HepG2 (cell line): ENCODE results near the gene HOXB6. TPM values are rescaled to one million over a fixed set of nuclear protein-coding genes. Genes with fewer than 3 reads are reported as not detected.

Experiments
- ATAC-seq: fragments of 200-7000 bp; cut with Tn5 transposase; 3 replicates; pipeline ENCODE4 v1.9.1; 2020; ENCODE audit warnings: mild to moderate bottlenecking, moderate library complexity
- BruUV-seq: library from RNA; stranded (reverse); fragments of 400-500 nt; replicated peaks from 2 replicates; lab custom pipeline; 2021; lab: Mats Ljungman, UMichigan
- CTCF ChIA-PET: fragments of 300-600 bp; formaldehyde crosslinking; extraction: SDS; loops from one replicate; lab custom pipeline; 2021; ENCODE audit warnings: low total read pairs, inconsistent platforms, low intra/inter-chr PET ratio; lab: Yijun Ruan, JAX
- POLR2A ChIA-PET: fragments of 350-600 bp; sonication (Branson Sonifier 250); formaldehyde crosslinking; loops from one replicate; lab custom pipeline; 2020; ENCODE audit warnings: antibody characterized with exemption, inconsistent platforms; lab: Yijun Ruan, JAX
- DNase-seq: peaks from one replicate; pipeline ENCODE4 v3.0.0-alpha.2; 2015; ENCODE audit warnings: low spot score
- FAIRE-seq: peaks from 3 replicates; lab custom pipeline; 2011; peaks lifted over from hg19 to GRCh38; lab: Jason Lieb, UNC
- H2AFZ ChIP-seq: one replicate; pipeline ENCODE4 v1.6.1; 2011; ENCODE audit warnings: low read length, inconsistent platforms
- H3K27ac ChIP-seq: fragments of 300-600 bp; 3 replicates; pipeline ENCODE4 v1.8.0; 2011; ENCODE audit warnings: mixed run types, mild to moderate bottlenecking, mixed read lengths, low read length, inconsistent platforms; ENCODE audit not compliant: insufficient read depth; ENCODE audit errors: extremely low read length
- H3K27me3 ChIP-seq, 2 experiments: fragments of 200-600 bp in 1 of 2; 2 replicates in 1 of 2; 3 replicates in 1 of 2; pipeline versions ENCODE4 v1.6.0 to v1.8.0; 2011; ENCODE audit warnings: low read length in 2 of 2, mild to moderate bottlenecking in 2 of 2, moderate library complexity in 2 of 2, inconsistent platforms in 1 of 2; ENCODE audit not compliant: insufficient read depth in 2 of 2, control insufficient read depth in 1 of 2
- H3K36me3 ChIP-seq, 2 experiments: fragments of 200-600 bp in 1 of 2; replicated peaks in 1 of 2; 2 replicates in 1 of 2; 3 replicates in 1 of 2; pipeline versions ENCODE4 v1.5.1 to v1.8.0; 2011; ENCODE audit warnings: low read length in 2 of 2, inconsistent platforms in 1 of 2; ENCODE audit not compliant: insufficient read depth in 2 of 2, control insufficient read depth in 1 of 2
- H3K4me1 ChIP-seq: 2 replicates; pipeline ENCODE4 v1.5.1; 2012; ENCODE audit warnings: low read length, inconsistent platforms; ENCODE audit not compliant: insufficient read depth
- H3K4me2 ChIP-seq: 2 replicates; pipeline ENCODE4 v1.6.0; 2011; ENCODE audit warnings: low read depth, low read length, inconsistent platforms
- H3K4me3 ChIP-seq, 3 experiments: fragments of 200-600 bp in 1 of 3; sonication (generic), shearing (Covaris generic) in 1 of 3; replicated peaks in 1 of 3; 2 replicates each; pipeline ENCODE4 v1.5.1; 2011 to 2016; ENCODE audit warnings: low read length in 3 of 3, inconsistent platforms in 2 of 3, low read depth in 2 of 3, mild to moderate bottlenecking in 2 of 3, control low read depth in 1 of 3, mixed read lengths in 1 of 3; ENCODE audit not compliant: insufficient read depth in 1 of 3
- H3K79me2 ChIP-seq: one replicate; pipeline ENCODE4 v1.6.1; 2011; ENCODE audit warnings: low read length, inconsistent platforms; ENCODE audit not compliant: insufficient read depth
- H3K9ac ChIP-seq: 2 replicates; pipeline ENCODE4 v1.6.0; 2011; ENCODE audit warnings: mild to moderate bottlenecking, low read depth, low read length, inconsistent platforms; ENCODE audit not compliant: insufficient read depth
- H3K9me3 ChIP-seq: 2 replicates; pipeline ENCODE4 v1.5.1; 2012; ENCODE audit warnings: mild to moderate bottlenecking, low read length
- H4K20me1 ChIP-seq: 2 replicates; pipeline ENCODE4 v1.6.0; 2011; ENCODE audit warnings: inconsistent platforms, mild to moderate bottlenecking, low read length, moderate library complexity; ENCODE audit not compliant: insufficient read depth
- ADNP ChIP-seq: sonication (generic); formaldehyde crosslinking; IDR thresholded peaks from 2 replicates; pipeline ENCODE4 v1.4.0; 2020; ENCODE audit warnings: missing genetic modification reagents
- CBX1 ChIP-seq: IDR thresholded peaks from one replicate; pipeline ENCODE4 v1.6.1; 2016; ENCODE audit warnings: antibody characterized with exemption, low read depth
- ELK4 ChIP-seq: sonication (generic); formaldehyde crosslinking; IDR thresholded peaks from 2 replicates; pipeline ENCODE4 v1.9.0; 2021; ENCODE audit warnings: missing genetic modification reagents, borderline replicate concordance
- FOXK1 ChIP-seq: sonication (generic); formaldehyde crosslinking; IDR thresholded peaks from 2 replicates; pipeline ENCODE4 v1.4.0; 2020; ENCODE audit warnings: low read depth, missing genetic modification reagents, borderline replicate concordance
- GZF1 ChIP-seq: sonication (generic); formaldehyde crosslinking; IDR thresholded peaks from 2 replicates; pipeline ENCODE4 v1.5.1; 2020; ENCODE audit warnings: mild to moderate bottlenecking, missing genetic modification reagents
- HDAC6 ChIP-seq: fragments of 200-600 bp; sonication (generic); IDR thresholded peaks from 2 replicates; pipeline ENCODE4 v1.7.0; 2017; ENCODE audit warnings: mild to moderate bottlenecking, antibody characterized with exemption, low read length, low read depth
- HNRNPUL1 ChIP-seq: fragments of 200-400 bp; formaldehyde crosslinking; IDR thresholded peaks from 2 replicates; pipeline ENCODE4 v1.6.1; 2017; ENCODE audit warnings: low read depth, mild to moderate bottlenecking, low read length, moderate library complexity
- MED8 ChIP-seq: sonication (generic); formaldehyde crosslinking; IDR thresholded peaks from 2 replicates; pipeline ENCODE4 v1.8.1; 2023; ENCODE audit warnings: mild to moderate bottlenecking, missing genetic modification reagents; ENCODE audit not compliant: insufficient replicate concordance
- POGZ ChIP-seq: sonication (generic); formaldehyde crosslinking; IDR thresholded peaks from 2 replicates; pipeline ENCODE4 v1.4.0; 2020; ENCODE audit warnings: mild to moderate bottlenecking, missing genetic modification reagents
- SMAD9 ChIP-seq: sonication (generic); formaldehyde crosslinking; IDR thresholded peaks from 2 replicates; pipeline ENCODE4 v1.5.1; 2020; ENCODE audit warnings: mild to moderate bottlenecking, missing genetic modification reagents
- SRSF1 ChIP-seq: fragments of 200-400 bp; formaldehyde crosslinking; optimal IDR thresholded peaks from 2 replicates; pipeline ENCODE3; 2017; ENCODE audit warnings: mild to moderate bottlenecking, low read depth, low read length, moderate library complexity
- THAP7 ChIP-seq: sonication (generic); formaldehyde crosslinking; IDR thresholded peaks from 2 replicates; pipeline ENCODE4 v1.8.1; 2023; ENCODE audit warnings: mild to moderate bottlenecking, missing genetic modification reagents
- ZBTB20 ChIP-seq: sonication (generic); formaldehyde crosslinking; IDR thresholded peaks from 2 replicates; pipeline ENCODE4 v1.8.1; 2023; ENCODE audit warnings: missing genetic modification reagents, low read depth, mild to moderate bottlenecking, borderline replicate concordance
- ZNF20 ChIP-seq: sonication (generic); formaldehyde crosslinking; IDR thresholded peaks from 2 replicates; pipeline ENCODE4 v1.4.0; 2020; ENCODE audit warnings: mild to moderate bottlenecking, moderate library complexity, missing genetic modification reagents
- ZNF367 ChIP-seq: sonication (generic); formaldehyde crosslinking; IDR thresholded peaks from 2 replicates; pipeline ENCODE4 v1.4.0; 2020; ENCODE audit warnings: missing genetic modification reagents, borderline replicate concordance
- ZNF496 ChIP-seq: sonication (generic); formaldehyde crosslinking; IDR thresholded peaks from 2 replicates; pipeline ENCODE4 v1.8.1; 2023; ENCODE audit warnings: mild to moderate bottlenecking, moderate library complexity, missing genetic modification reagents; ENCODE audit not compliant: insufficient replicate concordance
- ZNF75D ChIP-seq: sonication (generic); formaldehyde crosslinking; IDR thresholded peaks from 2 replicates; pipeline ENCODE4 v1.8.1; 2023; ENCODE audit warnings: missing genetic modification reagents, mild to moderate bottlenecking, borderline replicate concordance
- ZNF780A ChIP-seq: sonication (generic); formaldehyde crosslinking; IDR thresholded peaks from 2 replicates; pipeline ENCODE4 v1.8.0; 2022; ENCODE audit warnings: mild to moderate bottlenecking, missing genetic modification reagents, moderate library complexity
- WGBS: methylation state at CpG from one replicate; pipeline ENCODE4 v1.1.6; 2017; ENCODE audit warnings: low lambda C conversion rate; 5-methylcytosine and 5-hydroxymethylcytosine counted together
- in situ Hi-C: cut with HindIII; loops from 2 replicates; pipeline ENCODE4 v1.10.0; 2017; ENCODE audit warnings: low pct_unique_long_range_greater_than_20kb; ENCODE audit not compliant: extremely low pct_ligation_motif_present
- intact Hi-C: fragments of 100-400 bp; cut with micrococcal nuclease; formaldehyde crosslinking; loops from one replicate; pipeline ENCODE4 v1.10.0; 2022; ENCODE audit not compliant: unreplicated experiment
- polyA plus RNA-seq, 8 experiments: library from polyadenylated mRNA; depleted of rRNA in 3 of 8; stranded (reverse) in 7 of 8; unstranded in 1 of 8; fragments of >200 nt; fragmentation: Illumina TruSeq in 4 of 8; extraction: Trizol in 4 of 8; gene quantifications; 2 replicates each; pipeline versions ENCODE4 v1.2.1 to v1.2.3, GENCODE V29; 2011 to 2016; ENCODE audit warnings: low read depth in 4 of 8, missing spikeins in 1 of 8, mixed read lengths in 1 of 8; ENCODE audit not compliant: insufficient read depth in 1 of 8
- total RNA-seq, 5 experiments: library from RNA; depleted of rRNA; stranded (reverse); fragments of >200 nt; fragmentation: Illumina TruSeq; extraction: Trizol; gene quantifications; 2 replicates each; pipeline ENCODE4 v1.2.3, GENCODE V29; 2016; ENCODE audit warnings: low read depth in 1 of 5

Gene HOXB6
- total and polyA plus RNA-seq, 2 of the 13 experiments (the other 11 are each of a cell fraction or from before 2014, with no cell fraction given): not detected

- TF ChIP-seq ZNF496 (CRISPR knock-in tag): no peak
These were observed 15.5 kb downstream of the HOXB6 start (continued) for GRCh38 chr17:48589060-48589830.

- peaks cover 4% of the 10 kb centered on the region; the same call in 1 of the 2 replicates for H4K20me1 ChIP-seq
- H3K27me3 ChIP-seq: peaks cover 24 to 90% of the 10 kb centered on the region in 2 experiments
- DNase-seq (no peak), FAIRE-seq (no peak), ATAC-seq (no peak)
- H3K79me2 ChIP-seq: no peaks in the 10 kb centered on the region
- no peak overlapping the region for H3K9ac ChIP-seq
- CTCF ChIA-PET: no interaction called here
- POLR2A ChIA-PET: no interaction called here
- no TSS peak for BruUV-seq
- no peak overlapping the region for H3K4me2 ChIP-seq
- H2AFZ ChIP-seq: no peak overlapping the region
- TF ChIP-seq ZBTB20 (CRISPR knock-in tag) (no peak), FOXK1 (CRISPR knock-in tag) (no peak), THAP7 (CRISPR knock-in tag) (no peak), GZF1 (CRISPR knock-in tag) (no peak), ZNF780A (CRISPR knock-in tag) (no peak), ZNF75D (CRISPR knock-in tag) (no peak), CBX1 (no peak), MED8 (CRISPR knock-in tag) (no peak), ELK4 (no peak), SMAD9 (CRISPR knock-in tag) (no peak), HDAC6 (no peak), ADNP (CRISPR knock-in tag) (no peak), HNRNPUL1 (no peak), ZNF367 (no peak), SRSF1 (no peak), ZNF20 (CRISPR knock-in tag) (no peak), POGZ (no peak)
- no peak overlapping the region for H3K4me3 ChIP-seq
- H3K9me3 ChIP-seq: no peaks in the 10 kb centered on the region
- 4% methylated on average over 2 of the region's 2 CpGs for WGBS
- no peak overlapping the region for H3K27ac ChIP-seq
- peaks cover 7% of the 10 kb centered on the region; the same call in 1 of the 2 replicates for H3K4me1 ChIP-seq
- H3K36me3 ChIP-seq: no peaks in the 10 kb centered on the region
- in situ Hi-C loops: no loop called here
- intact Hi-C loops: no loop called here
These were observed 16.3 kb downstream of the HOXB6 start for GRCh38 chr17:48588528-48588927.
